ENCODE results near the gene RUFY2.

DNA sequence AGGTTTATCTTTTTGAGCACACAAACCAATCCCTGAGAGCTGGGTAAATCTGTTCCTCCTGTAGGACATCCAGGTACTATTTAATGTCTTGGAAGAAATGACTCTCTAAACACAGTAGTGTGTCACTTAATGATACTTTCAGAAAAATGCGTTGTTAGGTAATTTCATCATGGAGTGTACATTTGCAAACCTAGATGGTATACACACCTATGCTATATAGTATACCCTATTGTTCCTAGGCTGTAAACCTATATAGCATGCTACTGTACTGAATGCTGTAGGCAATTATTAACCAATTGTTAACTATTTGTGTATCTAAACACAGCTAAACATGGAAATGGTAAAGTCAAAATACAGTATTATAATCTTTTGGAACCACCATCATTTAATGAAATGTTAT is 10.1 kb downstream of the RUFY2 start:
- TF ChIP-seq, protein P1, sequence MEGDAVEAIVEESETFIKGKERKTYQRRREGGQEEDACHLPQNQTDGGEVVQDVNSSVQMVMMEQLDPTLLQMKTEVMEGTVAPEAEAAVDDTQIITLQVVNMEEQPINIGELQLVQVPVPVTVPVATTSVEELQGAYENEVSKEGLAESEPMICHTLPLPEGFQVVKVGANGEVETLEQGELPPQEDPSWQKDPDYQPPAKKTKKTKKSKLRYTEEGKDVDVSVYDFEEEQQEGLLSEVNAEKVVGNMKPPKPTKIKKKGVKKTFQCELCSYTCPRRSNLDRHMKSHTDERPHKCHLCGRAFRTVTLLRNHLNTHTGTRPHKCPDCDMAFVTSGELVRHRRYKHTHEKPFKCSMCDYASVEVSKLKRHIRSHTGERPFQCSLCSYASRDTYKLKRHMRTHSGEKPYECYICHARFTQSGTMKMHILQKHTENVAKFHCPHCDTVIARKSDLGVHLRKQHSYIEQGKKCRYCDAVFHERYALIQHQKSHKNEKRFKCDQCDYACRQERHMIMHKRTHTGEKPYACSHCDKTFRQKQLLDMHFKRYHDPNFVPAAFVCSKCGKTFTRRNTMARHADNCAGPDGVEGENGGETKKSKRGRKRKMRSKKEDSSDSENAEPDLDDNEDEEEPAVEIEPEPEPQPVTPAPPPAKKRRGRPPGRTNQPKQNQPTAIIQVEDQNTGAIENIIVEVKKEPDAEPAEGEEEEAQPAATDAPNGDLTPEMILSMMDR (IDR thresholded peaks at IDR 0.05): no peak
- TF ChIP-seq POLR2AphosphoS5 (IDR thresholded peaks at IDR 0.05) (no peak), EP300 (IDR thresholded peaks at IDR 0.05) (no peak), POLR2A (IDR thresholded peaks at IDR 0.05) (no peak)
